ENCODE results near the gene GRIP1.

DNA sequence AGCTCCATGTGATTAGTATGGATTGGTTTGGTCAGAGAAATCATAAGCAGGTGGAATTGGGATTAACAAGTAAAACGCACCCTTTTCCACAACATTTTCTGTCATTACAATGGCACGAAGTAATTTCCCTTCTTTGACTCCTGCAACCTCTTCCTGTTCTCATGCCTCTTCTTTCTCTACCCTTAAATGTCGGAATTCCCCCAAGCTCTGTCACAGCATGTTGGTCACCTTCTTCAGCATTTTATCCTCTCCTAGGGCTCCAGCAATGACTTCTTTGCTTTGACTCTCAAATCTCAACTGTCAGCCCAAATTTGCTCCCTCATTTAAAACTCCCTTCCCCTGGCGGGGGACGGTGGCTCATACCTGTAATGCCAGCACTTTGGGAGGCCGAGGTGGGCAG is 5.3 kb upstream of the GRIP1 start:
- TF ChIP-seq EZH2 (IDR thresholded peaks at IDR 0.05; ENCODE audit: low read depth, unreplicated experiment) (no peak), POLR2AphosphoS5 (IDR thresholded peaks at IDR 0.05; ENCODE audit: low read depth) (no peak), ZNF114 (CRISPR knock-in tag; IDR thresholded peaks at IDR 0.05) (no peak), CREB1 (CRISPR knock-in tag; IDR thresholded peaks at IDR 0.05; ENCODE audit: low read depth) (no peak), STAT1 (IDR thresholded peaks at IDR 0.05; ENCODE audit: unreplicated experiment) (no peak), JUNB (IDR thresholded peaks at IDR 0.05; ENCODE audit: unreplicated experiment) (no peak), ZNF331 (CRISPR knock-in tag; IDR thresholded peaks at IDR 0.05; ENCODE audit: low read depth) (no peak), EZH2phosphoT487 (IDR thresholded peaks at IDR 0.05; ENCODE audit: unreplicated experiment) (no peak)
- TF ChIP-seq, protein P1, sequence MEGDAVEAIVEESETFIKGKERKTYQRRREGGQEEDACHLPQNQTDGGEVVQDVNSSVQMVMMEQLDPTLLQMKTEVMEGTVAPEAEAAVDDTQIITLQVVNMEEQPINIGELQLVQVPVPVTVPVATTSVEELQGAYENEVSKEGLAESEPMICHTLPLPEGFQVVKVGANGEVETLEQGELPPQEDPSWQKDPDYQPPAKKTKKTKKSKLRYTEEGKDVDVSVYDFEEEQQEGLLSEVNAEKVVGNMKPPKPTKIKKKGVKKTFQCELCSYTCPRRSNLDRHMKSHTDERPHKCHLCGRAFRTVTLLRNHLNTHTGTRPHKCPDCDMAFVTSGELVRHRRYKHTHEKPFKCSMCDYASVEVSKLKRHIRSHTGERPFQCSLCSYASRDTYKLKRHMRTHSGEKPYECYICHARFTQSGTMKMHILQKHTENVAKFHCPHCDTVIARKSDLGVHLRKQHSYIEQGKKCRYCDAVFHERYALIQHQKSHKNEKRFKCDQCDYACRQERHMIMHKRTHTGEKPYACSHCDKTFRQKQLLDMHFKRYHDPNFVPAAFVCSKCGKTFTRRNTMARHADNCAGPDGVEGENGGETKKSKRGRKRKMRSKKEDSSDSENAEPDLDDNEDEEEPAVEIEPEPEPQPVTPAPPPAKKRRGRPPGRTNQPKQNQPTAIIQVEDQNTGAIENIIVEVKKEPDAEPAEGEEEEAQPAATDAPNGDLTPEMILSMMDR (conservative IDR thresholded peaks at IDR 0.05; ENCODE audit: low read depth in 2 of 2): no peak
- TF ChIP-seq, protein P2, sequence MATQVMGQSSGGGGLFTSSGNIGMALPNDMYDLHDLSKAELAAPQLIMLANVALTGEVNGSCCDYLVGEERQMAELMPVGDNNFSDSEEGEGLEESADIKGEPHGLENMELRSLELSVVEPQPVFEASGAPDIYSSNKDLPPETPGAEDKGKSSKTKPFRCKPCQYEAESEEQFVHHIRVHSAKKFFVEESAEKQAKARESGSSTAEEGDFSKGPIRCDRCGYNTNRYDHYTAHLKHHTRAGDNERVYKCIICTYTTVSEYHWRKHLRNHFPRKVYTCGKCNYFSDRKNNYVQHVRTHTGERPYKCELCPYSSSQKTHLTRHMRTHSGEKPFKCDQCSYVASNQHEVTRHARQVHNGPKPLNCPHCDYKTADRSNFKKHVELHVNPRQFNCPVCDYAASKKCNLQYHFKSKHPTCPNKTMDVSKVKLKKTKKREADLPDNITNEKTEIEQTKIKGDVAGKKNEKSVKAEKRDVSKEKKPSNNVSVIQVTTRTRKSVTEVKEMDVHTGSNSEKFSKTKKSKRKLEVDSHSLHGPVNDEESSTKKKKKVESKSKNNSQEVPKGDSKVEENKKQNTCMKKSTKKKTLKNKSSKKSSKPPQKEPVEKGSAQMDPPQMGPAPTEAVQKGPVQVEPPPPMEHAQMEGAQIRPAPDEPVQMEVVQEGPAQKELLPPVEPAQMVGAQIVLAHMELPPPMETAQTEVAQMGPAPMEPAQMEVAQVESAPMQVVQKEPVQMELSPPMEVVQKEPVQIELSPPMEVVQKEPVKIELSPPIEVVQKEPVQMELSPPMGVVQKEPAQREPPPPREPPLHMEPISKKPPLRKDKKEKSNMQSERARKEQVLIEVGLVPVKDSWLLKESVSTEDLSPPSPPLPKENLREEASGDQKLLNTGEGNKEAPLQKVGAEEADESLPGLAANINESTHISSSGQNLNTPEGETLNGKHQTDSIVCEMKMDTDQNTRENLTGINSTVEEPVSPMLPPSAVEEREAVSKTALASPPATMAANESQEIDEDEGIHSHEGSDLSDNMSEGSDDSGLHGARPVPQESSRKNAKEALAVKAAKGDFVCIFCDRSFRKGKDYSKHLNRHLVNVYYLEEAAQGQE (IDR thresholded peaks at IDR 0.05; ENCODE audit: unreplicated experiment): no peak
- TF ChIP-seq, protein P3, sequence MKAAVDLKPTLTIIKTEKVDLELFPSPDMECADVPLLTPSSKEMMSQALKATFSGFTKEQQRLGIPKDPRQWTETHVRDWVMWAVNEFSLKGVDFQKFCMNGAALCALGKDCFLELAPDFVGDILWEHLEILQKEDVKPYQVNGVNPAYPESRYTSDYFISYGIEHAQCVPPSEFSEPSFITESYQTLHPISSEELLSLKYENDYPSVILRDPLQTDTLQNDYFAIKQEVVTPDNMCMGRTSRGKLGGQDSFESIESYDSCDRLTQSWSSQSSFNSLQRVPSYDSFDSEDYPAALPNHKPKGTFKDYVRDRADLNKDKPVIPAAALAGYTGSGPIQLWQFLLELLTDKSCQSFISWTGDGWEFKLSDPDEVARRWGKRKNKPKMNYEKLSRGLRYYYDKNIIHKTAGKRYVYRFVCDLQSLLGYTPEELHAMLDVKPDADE (IDR thresholded peaks at IDR 0.05): no peak
- TF ChIP-seq, protein P4, sequence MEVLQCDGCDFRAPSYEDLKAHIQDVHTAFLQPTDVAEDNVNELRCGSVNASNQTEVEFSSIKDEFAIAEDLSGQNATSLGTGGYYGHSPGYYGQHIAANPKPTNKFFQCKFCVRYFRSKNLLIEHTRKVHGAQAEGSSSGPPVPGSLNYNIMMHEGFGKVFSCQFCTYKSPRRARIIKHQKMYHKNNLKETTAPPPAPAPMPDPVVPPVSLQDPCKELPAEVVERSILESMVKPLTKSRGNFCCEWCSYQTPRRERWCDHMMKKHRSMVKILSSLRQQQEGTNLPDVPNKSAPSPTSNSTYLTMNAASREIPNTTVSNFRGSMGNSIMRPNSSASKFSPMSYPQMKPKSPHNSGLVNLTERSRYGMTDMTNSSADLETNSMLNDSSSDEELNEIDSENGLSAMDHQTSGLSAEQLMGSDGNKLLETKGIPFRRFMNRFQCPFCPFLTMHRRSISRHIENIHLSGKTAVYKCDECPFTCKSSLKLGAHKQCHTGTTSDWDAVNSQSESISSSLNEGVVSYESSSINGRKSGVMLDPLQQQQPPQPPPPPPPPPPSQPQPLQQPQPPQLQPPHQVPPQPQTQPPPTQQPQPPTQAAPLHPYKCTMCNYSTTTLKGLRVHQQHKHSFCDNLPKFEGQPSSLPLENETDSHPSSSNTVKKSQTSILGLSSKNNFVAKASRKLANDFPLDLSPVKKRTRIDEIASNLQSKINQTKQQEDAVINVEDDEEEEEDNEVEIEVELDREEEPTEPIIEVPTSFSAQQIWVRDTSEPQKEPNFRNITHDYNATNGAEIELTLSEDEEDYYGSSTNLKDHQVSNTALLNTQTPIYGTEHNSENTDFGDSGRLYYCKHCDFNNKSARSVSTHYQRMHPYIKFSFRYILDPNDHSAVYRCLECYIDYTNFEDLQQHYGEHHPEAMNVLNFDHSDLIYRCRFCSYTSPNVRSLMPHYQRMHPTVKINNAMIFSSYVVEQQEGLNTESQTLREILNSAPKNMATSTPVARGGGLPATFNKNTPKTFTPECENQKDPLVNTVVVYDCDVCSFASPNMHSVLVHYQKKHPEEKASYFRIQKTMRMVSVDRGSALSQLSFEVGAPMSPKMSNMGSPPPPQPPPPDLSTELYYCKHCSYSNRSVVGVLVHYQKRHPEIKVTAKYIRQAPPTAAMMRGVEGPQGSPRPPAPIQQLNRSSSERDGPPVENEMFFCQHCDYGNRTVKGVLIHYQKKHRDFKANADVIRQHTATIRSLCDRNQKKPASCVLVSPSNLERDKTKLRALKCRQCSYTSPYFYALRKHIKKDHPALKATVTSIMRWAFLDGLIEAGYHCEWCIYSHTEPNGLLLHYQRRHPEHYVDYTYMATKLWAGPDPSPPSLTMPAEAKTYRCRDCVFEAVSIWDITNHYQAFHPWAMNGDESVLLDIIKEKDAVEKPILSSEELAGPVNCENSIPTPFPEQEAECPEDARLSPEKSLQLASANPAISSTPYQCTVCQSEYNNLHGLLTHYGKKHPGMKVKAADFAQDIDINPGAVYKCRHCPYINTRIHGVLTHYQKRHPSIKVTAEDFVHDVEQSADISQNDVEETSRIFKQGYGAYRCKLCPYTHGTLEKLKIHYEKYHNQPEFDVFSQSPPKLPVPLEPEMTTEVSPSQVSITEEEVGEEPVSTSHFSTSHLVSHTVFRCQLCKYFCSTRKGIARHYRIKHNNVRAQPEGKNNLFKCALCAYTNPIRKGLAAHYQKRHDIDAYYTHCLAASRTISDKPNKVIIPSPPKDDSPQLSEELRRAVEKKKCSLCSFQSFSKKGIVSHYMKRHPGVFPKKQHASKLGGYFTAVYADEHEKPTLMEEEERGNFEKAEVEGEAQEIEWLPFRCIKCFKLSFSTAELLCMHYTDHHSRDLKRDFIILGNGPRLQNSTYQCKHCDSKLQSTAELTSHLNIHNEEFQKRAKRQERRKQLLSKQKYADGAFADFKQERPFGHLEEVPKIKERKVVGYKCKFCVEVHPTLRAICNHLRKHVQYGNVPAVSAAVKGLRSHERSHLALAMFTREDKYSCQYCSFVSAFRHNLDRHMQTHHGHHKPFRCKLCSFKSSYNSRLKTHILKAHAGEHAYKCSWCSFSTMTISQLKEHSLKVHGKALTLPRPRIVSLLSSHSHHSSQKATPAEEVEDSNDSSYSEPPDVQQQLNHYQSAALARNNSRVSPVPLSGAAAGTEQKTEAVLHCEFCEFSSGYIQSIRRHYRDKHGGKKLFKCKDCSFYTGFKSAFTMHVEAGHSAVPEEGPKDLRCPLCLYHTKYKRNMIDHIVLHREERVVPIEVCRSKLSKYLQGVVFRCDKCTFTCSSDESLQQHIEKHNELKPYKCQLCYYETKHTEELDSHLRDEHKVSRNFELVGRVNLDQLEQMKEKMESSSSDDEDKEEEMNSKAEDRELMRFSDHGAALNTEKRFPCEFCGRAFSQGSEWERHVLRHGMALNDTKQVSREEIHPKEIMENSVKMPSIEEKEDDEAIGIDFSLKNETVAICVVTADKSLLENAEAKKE (CRISPR knock-in tag; IDR thresholded peaks at IDR 0.05): no peak
